ENCODE results near the gene GRIN3B. TPM values are rescaled to one million over a fixed set of nuclear protein-coding genes. Genes with fewer than 3 reads are reported as not detected.
A peak's percentile ranks its signal among the peaks of the same experiment; 100 is the strongest.
"Not testable (repeated sequence)": the region's sequence is repeated elsewhere in the genome, so short reads cannot be mapped to it uniquely, and the experiment has no call there.

GRIN3B gene
- total RNA-seq, 1 experiment from 2014 or later, result not detected

DNA sequence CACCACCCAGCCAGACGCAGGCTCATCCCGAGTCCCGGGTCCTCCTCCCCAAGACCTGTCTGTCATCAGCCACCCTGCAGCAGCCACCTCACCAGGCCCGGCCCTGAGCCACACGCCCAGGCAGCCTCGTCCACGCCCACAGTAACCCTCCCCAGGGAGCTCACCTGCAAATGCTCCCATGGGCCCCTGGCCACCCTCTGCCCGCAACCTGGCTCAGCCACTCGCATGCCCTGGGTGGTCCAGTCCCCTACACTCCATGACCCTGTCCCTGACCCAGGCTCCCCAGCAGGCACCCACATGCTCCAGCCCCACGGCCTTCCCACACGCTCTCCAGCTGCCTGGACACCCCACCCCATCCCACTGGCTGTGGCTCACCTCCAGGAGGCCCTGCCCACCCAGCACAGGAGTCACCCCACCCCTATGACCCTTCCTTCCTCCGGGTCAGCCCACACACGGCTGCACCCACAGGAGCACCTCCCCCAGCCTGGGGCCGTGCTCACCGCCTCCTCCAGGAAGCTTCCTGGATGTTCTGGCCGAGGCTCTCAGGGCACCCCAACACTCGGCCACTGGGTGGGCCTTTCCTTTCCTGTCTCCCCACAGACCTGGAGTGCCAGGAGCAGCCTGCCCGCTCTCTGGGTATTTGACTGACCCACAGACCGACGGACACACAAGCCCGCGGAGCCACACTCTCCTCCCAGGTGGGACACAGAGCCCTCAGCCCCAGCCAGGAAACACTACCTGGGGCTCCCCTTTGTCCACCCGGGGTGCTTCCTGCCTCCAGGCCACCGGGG, 17.1 kb downstream of the GRIN3B start:
- DNase-seq (ENCODE audit: extremely low read depth, low read depth), result no peak

DNA sequence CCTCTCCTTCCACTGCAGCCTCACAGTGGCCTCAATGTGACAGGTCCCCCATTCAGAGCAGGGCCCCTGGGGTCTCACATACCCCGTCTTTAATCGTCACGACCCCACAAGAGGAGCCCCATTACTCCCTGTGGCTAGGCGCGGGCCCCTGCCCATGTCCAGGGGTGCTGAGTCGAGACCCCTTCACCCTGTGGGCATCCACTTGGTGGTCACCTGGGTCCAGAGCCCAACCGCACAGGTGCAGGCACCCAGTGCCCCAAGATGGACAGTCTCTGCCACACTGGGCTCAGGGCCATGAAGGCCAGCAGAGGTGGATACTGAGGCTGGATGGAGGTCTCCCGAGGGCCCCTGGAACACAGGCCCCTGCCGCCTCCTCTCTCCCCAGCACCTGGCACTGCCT, 17.7 kb downstream of the GRIN3B start:
- DNase-seq (ENCODE audit: extremely low read depth, low read depth), result no peak

DNA sequence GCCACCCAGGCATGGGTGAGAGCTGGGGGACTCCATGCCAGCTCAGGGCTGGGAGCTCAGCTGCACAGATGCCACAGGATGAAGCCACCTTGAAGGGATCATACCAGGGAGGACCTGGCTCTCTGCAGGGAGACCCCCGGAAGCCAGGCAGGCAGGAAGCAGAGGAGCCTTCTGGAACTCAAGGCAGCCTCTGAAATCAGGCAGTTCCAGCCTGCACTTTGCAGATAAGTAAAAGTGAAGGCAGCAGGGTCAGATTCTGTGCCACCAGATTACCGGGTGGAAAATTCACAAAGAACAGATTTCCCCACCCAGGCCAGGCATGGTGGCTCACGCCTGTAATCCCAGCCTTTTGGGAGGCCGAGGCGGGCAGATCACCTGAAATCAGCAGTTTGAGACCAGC, 18.2 kb downstream of the GRIN3B start:
- DNase-seq (ENCODE audit: extremely low read depth, low read depth), result no peak

DNA sequence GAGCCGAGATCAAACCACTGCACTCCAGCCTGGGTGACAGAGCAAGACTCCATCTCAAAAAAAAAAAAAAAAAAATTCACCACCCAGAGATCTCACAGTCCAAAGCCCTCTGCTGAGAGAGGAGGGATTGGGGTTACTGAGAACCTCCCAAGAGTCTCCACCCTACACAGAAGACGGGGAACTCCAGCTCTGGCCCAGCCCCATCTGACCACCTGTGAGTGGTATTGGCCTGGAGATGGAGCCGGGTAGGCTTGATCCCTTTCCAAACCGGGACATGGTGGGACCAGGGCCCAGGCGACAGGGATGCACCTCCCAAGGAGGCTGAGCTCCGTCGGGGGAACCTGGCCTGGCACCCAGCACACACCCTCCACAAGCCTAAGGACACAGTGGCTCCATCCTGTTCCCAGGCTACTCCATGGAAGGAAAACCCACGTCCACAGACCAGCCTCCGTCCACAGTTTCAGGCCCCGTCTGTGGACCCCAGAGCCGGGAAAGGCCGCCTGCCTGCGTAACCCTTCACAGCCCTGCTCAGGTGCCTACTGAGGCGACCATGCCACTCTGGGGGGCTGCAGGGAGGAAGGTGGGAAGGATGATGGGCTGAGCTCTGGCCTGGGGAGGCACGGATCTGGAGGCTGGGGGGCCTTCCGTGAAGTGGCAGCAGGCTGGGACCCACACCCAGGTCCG, 18.9 kb downstream of the GRIN3B start:
- DNase-seq (ENCODE audit: extremely low read depth, low read depth), result no peak

DNA sequence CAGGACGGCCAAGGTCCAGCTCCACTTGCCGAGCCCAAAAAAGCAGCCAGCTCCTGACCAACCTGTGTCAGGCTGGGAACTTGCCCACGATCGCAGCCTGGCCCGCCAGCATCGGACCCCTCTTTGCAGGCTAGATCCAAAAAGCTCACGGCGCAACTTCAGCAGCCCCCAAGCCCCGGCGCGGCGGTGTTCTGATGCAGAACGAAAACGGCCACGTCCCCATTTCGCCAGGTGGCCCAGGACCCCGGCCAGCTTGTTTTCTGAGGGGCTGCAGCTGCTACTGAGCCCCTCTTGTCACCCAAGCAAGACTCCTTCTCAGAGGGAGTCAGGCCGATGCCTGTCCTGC, 19.4 kb downstream of the GRIN3B start:
- no peak for DNase-seq (ENCODE audit: extremely low read depth, low read depth)

DNA sequence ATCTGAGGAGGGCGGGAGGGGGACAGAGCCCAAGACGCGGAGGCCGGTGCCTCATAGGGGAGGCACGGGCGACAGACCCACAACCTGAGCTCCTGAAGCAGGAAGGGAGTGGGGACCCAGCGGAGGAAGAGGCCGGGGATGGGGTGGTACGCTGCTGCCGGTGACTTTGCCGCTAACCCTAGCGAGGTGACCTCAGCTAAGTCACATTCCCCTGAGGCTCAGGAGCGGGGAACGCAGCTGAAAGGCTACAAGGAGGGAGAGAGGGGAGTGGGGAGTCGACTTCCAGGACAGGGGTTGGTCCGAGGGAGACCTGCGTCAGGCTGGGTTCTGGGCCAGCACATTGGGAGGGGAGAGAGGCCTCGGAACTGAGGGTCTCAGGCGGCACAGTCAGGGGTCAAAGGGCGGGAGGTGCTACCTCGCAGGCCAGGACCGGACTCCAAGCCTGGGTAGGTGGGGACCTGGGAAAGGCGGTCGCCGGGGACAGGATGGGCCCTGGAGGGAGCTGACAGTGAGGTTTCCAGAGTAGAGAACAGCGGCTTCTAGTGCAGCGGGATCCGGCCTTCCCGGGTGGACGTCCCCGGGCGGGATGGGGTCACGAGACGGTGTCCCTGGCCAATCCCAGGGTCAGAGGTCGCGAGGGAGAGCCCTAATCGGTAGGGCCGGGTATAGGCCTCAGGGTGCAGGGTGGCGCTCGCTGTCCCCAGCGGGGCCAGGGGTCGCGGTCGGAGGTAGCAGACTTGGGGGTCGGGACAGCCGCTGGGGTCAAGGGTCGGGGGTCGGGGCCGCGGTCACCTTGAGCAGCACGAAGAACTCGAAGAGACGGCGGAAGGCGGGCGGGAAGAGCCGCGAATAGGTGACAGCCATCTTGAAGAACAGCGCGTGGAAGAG, 20.0 kb downstream of the GRIN3B start:
- no peak for DNase-seq (ENCODE audit: extremely low read depth, low read depth)

DNA sequence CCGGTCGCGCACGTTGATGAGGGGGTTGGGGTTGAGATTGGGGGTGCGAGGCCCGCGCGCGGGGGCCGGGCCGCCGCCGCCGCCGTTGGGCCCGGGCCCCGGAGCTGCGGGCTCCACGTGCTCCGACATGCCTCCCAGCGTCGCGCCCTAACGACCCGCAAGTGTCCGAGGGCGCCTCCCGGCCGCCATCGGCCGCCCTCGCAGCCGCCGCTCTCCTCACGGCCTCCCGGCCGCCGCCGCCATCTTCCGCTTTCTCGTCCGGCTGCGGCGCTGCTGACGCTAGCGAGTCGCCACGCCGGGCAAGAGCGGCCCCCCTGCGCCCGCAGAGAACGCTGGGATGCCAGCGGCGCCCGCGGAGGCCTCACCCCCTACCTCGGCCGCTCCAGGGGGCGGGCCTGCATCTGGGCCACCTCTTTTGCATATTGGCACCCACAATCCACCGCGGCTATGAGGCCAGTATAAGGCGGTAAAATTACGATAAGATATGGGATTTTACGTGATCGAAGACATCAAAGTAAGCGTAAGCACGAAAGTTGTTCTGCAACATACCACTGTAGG, 20.7 kb downstream of the GRIN3B start, which contains the start of gene TMEM259:
Gene TMEM259, minus strand, starts transcription at position 256 of the 558 bp plus-strand sequence. Its CDS starts 127 bp downstream, at position 129.
- peak; percentile 95 for DNase-seq (ENCODE audit: extremely low read depth, low read depth)

DNA sequence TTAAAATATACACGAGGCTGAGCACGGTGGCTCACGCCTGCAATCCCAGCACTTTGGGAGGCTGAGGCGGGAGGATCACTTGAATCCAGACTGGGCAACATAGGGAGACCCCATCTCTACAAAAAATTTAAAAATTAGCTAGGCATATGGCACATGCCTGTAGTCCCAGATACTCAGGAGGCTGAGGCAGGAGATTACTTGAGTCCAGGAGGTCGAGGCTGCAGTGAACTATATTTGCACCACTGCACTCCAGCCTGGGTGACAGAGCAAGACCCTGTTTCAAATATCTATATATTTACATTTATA, 23.6 kb downstream of the GRIN3B start:
- not testable (repeated sequence) for DNase-seq (ENCODE audit: extremely low read depth, low read depth)

DNA sequence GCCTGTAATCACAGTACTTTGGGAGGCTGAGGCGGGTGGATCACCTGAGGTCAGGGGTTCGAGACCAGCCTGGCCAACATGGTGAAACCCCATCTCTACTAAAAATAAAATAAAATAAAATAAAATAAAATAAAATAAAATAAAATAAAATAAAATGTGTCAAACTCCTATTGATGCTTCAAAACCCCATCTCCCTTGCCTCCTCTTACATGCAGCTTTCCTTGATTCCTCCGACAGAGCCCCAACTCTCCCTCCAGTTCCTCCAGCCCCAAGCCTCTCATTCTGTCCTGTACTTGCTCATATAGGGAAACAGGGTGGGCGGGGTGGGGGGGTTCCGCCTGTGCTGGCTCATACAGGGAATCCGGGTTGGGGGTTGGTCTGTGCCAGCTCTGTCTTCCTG, 24.9 kb downstream of the GRIN3B start:
- not testable (repeated sequence) for DNase-seq (ENCODE audit: extremely low read depth, low read depth)

DNA sequence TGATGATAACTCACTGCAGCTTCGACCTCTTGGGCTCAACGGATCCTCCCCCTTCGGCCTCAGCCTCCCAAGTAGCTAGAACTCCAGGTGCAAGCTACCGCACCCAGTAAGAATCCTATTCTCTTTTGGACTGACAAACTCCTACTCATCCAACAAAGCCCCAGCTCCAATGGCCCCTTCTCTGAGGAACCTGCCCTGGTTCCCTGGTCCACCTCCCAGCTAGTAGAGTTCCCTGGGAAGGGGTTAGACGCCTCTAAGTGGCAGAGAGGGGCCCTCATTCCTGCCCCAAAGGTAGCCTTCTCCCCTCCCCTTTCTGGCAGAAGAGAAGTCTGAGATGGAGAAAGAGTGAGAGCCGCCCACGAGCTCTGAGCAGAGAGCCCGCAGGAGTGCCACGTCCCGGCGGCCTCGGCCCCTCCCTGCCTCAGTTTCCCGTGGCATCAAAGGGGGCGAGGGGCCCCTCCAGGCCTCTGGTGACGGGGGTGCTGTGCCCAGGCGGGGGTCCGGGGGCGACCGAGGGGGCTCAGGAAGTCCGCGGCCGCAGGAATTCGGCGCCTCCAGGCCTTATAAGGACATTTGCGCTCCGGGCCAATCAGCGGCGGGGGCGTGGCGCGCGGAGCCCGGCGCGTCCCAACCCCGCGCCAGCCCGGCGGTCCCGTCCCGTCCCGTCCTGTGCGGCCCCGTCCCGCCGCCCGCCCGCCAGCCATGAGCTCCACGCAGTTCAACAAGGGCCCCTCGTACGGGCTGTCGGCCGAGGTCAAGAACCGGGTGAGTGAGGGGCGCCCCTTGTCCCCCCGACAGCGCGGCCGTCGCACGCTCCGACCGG, 26.0 kb downstream of the GRIN3B start, which contains the start of gene CNN2:
Gene CNN2, plus strand, starts transcription at position 649 of the 823 bp plus-strand sequence. Its CDS starts 54 bp downstream, at position 703.
- DNase-seq (ENCODE audit: extremely low read depth, low read depth), result no peak

DNA sequence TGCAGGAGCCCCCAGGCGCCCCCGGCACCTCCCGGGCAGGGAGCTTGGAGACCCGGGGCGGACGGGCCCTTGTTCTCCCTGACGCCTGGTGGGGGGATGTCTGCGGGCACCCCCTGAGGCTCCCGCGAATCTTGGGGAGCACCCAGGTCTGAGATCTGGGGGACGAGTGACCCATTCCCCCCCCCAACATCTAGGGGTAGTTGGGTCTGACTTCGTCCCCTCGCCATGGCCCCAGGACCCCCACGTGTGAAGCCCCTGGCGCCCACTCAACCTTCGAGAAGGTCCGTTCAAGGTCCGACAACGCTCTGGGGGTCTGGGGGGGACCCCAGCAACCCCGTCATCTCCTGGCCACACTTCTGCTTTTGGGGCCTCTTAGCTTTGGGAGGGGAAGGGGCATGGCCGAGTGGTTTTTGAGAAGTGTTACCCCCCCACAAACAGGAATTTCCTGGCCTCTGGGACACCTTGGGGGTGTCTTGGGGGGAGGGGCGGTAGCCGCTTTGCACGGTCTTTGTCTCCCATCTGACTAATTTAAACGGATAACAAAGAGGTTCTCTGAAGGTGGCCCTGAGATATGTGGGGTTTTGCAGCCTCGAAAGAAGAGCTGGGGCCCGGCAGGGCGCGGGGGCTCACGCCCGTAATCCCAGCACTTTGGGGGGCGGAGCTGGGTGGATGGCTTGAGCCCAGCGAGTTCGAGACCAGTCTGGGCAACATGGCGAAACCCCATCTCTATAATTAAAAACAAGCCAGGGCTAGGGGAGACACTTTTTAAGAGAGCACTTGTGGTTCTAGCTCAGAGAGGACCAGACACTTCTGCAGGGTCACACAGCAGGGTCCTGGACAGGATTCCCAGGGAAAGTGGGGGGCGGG, 26.8 kb downstream of the GRIN3B start:
- DNase-seq (ENCODE audit: extremely low read depth, low read depth), result no peak

DNA sequence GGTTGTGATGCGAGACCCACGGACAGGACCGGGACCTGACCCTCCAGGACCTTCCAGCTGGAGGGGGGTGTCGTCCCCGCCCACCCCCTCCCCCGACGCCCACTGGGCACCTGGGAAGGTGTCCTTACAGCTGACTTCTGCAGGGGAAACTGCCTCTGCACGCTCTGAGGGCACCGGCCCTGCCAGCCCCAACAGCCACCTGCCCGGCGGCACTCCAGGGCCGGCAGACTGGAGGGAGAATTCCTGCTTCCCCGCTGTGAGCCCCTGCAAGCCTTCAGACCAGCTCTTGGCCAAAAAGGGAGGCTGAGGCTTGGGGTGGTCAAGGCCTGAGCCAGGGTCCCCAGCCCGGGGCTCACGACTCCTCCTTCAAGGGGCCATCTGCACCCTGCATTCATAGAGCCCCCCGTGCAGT, 27.4 kb downstream of the GRIN3B start:
- no peak for DNase-seq (ENCODE audit: extremely low read depth, low read depth)

DNA sequence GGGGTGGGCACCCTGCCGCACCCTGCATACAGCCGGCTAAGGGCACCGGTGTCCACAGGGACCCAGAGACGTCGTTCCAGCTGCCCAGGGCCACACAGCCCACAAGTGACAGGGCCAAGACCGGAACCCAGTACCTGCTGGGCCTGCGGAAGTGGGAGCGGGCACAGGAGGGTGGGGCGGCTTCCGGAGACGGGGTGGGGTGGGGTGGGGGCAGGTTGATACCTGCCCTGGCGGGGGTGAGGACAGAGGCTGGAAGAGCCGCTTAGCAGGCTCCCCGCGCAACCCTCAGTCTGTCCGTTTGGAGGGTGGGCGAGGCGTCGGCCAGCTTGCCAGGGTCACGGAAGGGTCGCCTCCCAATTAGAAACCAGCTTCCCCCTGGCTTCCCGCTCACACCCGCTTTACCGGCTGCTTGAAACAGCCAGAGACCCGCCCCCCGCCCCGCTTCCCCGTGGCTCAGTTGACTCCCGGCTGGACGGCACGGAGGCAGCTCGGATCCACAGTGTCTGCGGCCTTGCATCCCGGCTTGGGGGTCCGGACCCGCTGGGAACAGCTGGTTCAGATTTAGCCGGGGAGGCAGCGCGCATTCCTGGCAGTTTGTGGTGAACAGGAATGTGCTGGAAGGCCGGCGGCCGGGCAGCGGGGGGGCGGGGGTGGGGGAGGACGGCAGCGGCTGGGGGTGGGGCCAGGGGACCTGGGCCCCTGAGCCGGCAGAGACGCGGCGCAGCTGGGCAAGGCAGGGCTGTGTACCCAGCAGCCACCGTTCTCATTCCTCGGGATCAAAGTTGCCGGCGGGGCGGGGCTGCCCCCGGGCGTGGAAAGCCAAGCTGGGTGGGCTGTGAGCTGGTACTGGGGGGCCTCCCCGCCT, 28.1 kb downstream of the GRIN3B start:
- DNase-seq (ENCODE audit: extremely low read depth, low read depth), result no peak

DNA sequence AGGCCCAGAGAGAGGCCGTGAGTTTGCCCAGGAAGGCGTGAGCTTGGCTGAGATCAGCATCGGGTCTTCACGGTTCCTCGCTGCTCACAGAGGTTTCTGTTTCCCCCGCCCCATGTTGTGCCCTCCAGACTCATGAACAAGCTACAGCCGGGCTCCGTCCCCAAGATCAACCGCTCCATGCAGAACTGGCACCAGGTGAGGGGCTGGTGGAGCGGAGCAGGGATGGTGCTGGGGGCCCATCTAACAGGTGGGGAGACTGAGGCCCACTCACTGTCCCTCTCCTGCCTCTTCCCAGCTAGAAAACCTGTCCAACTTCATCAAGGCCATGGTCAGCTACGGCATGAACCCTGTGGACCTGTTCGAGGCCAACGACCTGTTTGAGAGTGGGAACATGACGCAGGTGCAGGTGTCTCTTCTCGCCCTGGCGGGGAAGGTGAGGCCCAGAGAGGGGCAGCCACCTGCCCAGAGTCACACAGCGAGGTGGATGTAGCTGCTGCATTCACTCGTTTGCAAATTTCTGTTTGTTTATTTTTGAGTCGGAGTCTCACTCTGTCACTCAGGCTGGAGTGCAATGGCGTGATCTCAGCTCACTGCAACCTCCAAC, 32.1 kb downstream of the GRIN3B start:
- no peak for DNase-seq (ENCODE audit: extremely low read depth, low read depth)

DNA sequence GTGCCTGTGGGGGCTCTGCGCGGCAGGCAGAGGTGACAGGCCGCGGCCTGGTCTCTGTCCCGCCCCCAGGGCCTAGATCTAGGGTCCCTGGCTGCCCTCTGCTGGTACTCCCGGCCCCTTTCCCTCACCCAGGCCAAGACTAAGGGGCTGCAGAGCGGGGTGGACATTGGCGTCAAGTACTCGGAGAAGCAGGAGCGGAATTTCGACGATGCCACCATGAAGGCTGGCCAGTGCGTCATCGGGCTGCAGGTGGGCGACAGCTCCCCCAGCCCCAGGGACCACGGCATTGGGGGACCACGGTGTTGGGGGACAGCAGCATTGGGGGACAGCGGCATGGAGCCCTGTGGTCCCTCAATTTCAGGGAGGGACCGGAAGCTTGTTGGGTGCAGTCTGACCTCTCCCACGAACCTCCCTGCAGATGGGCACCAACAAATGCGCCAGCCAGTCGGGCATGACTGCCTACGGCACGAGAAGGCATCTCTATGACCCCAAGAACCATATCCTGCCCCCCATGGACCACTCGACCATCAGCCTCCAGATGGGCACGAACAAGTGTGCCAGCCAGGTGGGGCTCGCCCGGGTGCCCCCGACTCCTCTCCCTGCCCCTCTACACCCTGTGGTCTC, 35.9 kb downstream of the GRIN3B start:
- DNase-seq (ENCODE audit: extremely low read depth, low read depth), result no peak

DNA sequence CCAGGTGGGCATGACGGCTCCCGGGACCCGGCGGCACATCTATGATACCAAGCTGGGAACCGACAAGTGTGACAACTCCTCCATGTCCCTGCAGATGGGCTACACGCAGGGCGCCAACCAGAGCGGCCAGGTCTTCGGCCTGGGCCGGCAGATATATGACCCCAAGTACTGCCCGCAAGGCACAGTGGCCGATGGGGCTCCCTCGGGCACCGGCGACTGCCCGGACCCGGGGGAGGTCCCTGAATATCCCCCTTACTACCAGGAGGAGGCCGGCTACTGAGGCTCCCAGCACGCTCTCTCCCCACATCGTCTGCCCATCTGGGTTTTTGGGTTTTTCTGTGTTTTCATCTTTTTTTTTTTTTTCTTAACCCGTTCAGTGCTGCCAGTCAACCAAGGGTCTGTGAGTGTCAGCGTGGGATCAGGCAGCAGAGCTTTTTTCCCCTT, 37.4 kb downstream of the GRIN3B start:
- no peak for DNase-seq (ENCODE audit: extremely low read depth, low read depth)

DNA sequence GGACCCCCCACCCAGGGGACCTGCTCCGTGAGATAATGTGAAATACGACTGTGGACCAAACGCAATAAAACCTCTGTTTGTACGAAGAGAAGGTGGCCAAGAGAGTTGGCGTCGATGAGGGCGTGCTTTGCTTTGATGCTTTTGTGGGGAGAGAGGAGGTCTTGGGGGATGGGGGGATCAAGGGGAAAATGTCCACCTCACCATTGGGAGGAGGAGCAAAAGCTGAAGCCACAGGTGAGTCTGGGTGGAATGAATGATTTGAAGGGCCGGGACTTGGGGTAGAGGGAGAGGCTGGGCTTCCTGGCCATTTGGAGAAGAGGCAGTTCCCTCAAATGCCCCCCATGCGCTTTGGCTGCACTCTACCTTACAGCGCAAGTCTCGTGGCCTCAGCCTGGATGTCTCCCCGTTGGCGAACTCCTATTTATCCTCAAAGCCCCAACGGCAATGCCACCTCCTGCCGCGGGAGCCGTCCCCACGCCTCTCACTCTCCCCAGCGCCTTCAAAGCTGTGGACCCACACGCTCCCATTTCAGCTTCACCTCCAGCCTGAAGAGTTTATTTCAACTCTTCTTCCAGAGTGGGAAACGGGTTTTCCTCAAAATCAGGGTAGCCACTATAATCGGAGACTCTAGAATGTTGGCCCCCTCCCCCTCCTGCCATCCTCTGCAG, 38.9 kb downstream of the GRIN3B start:
- DNase-seq (ENCODE audit: extremely low read depth, low read depth), result no peak
